Liver (tissue), 9 donors: ENCODE results near the gene ADCY2. TPM values are rescaled to one million over a fixed set of nuclear protein-coding genes. Genes with fewer than 3 reads are reported as not detected.

Experiments used
- DNase-seq: peaks from one replicate; pipeline ENCODE4 v3.0.0-alpha.2; 2017; ENCODE audit warnings: low spot score
- H3K27ac ChIP-seq, 2 donors: one replicate each; pipeline ENCODE4 v1.7.0; 2013; ENCODE audit warnings: inconsistent platforms in 2 of 2, low read length in 2 of 2, control low read depth in 1 of 2, low read depth in 1 of 2, mild to moderate bottlenecking in 1 of 2
- H3K27me3 ChIP-seq, 4 donors: one replicate each; pipeline versions ENCODE4 v1.6.1 to v1.7.0; 2013; ENCODE audit warnings: low read length in 3 of 4, inconsistent platforms in 1 of 4, mild to moderate bottlenecking in 1 of 4, moderate library complexity in 1 of 4; ENCODE audit not compliant: control insufficient read depth in 4 of 4, insufficient read depth in 4 of 4
- H3K36me3 ChIP-seq, 4 donors: one replicate each; pipeline versions ENCODE4 v1.6.1 to v1.7.0; 2013; ENCODE audit warnings: low read length in 3 of 4, mild to moderate bottlenecking in 3 of 4, low read depth in 1 of 4, moderate library complexity in 1 of 4; ENCODE audit not compliant: control insufficient read depth in 4 of 4, insufficient read depth in 3 of 4
- H3K4me1 ChIP-seq, 4 donors: one replicate each; pipeline versions ENCODE4 v1.6.1 to v1.7.0; 2013; ENCODE audit warnings: low read length in 3 of 4, mild to moderate bottlenecking in 3 of 4, moderate library complexity in 1 of 4; ENCODE audit not compliant: control insufficient read depth in 4 of 4, insufficient read depth in 4 of 4
- H3K4me3 ChIP-seq, 3 donors: one replicate each; pipeline versions ENCODE4 v1.6.1 to v1.7.0; 2013; ENCODE audit warnings: low read length in 3 of 3, control low read depth in 1 of 3, low read depth in 1 of 3, mild to moderate bottlenecking in 1 of 3
- H3K9ac ChIP-seq, 2 donors: one replicate each; pipeline ENCODE4 v1.7.0; 2013; ENCODE audit warnings: low read length in 2 of 2, mild to moderate bottlenecking in 2 of 2, moderate library complexity in 2 of 2, control low read depth in 1 of 2, low read depth in 1 of 2
- H3K9me3 ChIP-seq, 4 donors: one replicate each; pipeline versions ENCODE4 v1.6.1 to v1.7.0; 2013; ENCODE audit warnings: low read length in 3 of 4; ENCODE audit not compliant: control insufficient read depth in 4 of 4
- ATF3 ChIP-seq: IDR thresholded peaks from 2 replicates; pipeline ENCODE4 v1.6.1; 2016; ENCODE audit warnings: antibody characterized with exemption
- EGR1 ChIP-seq, 2 donors: IDR thresholded peaks; 2 replicates each; pipeline ENCODE4 v1.6.1; 2016 to 2018; ENCODE audit warnings: antibody characterized with exemption in 2 of 2, low read depth in 2 of 2
- FOXA1 ChIP-seq: IDR thresholded peaks from 2 replicates; pipeline ENCODE4 v1.6.1; 2016; ENCODE audit warnings: antibody characterized with exemption
- FOXA2 ChIP-seq: IDR thresholded peaks from 2 replicates; pipeline ENCODE4 v1.6.1; 2016; ENCODE audit warnings: antibody characterized with exemption
- GABPA ChIP-seq, 2 donors: IDR thresholded peaks in 1 of 2; conservative IDR thresholded peaks in 1 of 2; 2 replicates each; pipeline ENCODE4 v1.6.1; 2016; ENCODE audit warnings: antibody characterized with exemption in 2 of 2, mild to moderate bottlenecking in 1 of 2, moderate library complexity in 1 of 2
- HNF4A ChIP-seq, 2 donors: conservative IDR thresholded peaks; 2 replicates each; pipeline ENCODE4 v1.6.1; 2016; ENCODE audit warnings: antibody characterized with exemption in 2 of 2, mild to moderate bottlenecking in 2 of 2
- HNF4G ChIP-seq: IDR thresholded peaks from 2 replicates; pipeline ENCODE4 v1.6.1; 2016; ENCODE audit warnings: antibody characterized with exemption
- JUND ChIP-seq, 2 donors: IDR thresholded peaks; 2 replicates each; pipeline ENCODE4 v1.6.1; 2016; ENCODE audit warnings: antibody characterized with exemption in 2 of 2
- MAX ChIP-seq: IDR thresholded peaks from 2 replicates; pipeline ENCODE4 v1.6.1; 2016; ENCODE audit warnings: antibody characterized with exemption
- NR2F2 ChIP-seq: IDR thresholded peaks from 2 replicates; pipeline ENCODE4 v1.6.1; 2016; ENCODE audit warnings: antibody characterized with exemption
- RAD21 ChIP-seq, 2 donors: IDR thresholded peaks; 2 replicates each; pipeline ENCODE4 v1.6.1; 2016; ENCODE audit warnings: antibody characterized with exemption in 2 of 2, mild to moderate bottlenecking in 2 of 2
- REST ChIP-seq: IDR thresholded peaks from 2 replicates; pipeline ENCODE4 v1.6.1; 2016; ENCODE audit warnings: antibody characterized with exemption, mild to moderate bottlenecking
- RXRA ChIP-seq, 2 donors: IDR thresholded peaks; 2 replicates each; pipeline ENCODE4 v1.6.1; 2017 to 2018; ENCODE audit warnings: antibody characterized with exemption in 2 of 2, mild to moderate bottlenecking in 1 of 2
- SP1 ChIP-seq: IDR thresholded peaks from 2 replicates; pipeline ENCODE4 v1.6.1; 2018; ENCODE audit warnings: antibody characterized with exemption, mild to moderate bottlenecking
- TAF1 ChIP-seq: conservative IDR thresholded peaks from 2 replicates; pipeline ENCODE4 v1.6.1; 2016; ENCODE audit warnings: antibody characterized with exemption, mild to moderate bottlenecking
- YY1 ChIP-seq: IDR thresholded peaks from 2 replicates; pipeline ENCODE4 v1.6.1; 2016; ENCODE audit warnings: antibody characterized with exemption, mild to moderate bottlenecking
- WGBS: extraction: QIAGEN DNeasy Blood & Tissue Kit; methylation state at CpG from one replicate; pipeline ENCODE4 v1.1.7; 2013; 5-methylcytosine and 5-hydroxymethylcytosine counted together
- polyA plus RNA-seq, 2 donors: library from polyadenylated mRNA; stranded (reverse) in 1 of 2; unstranded in 1 of 2; fragments of 200-250 nt in 1 of 2; fragments of >200 nt in 1 of 2; fragmentation: Nextera tagmentation in 1 of 2; extraction: Ambion mirVana in 1 of 2; gene quantifications; one replicate each; pipeline versions ENCODE4 v1.2.1 to v1.2.3, GENCODE V29; 2013 to 2015
- total RNA-seq, 2 donors: library from RNA; depleted of rRNA; stranded (reverse); fragments of >200 nt; gene quantifications; one replicate each; pipeline ENCODE4 v1.2.3, GENCODE V29; 2014
- TF ChIP-seq, protein P1 (sequence below): IDR thresholded peaks from 2 replicates; pipeline ENCODE4 v1.6.1; 2016; ENCODE audit warnings: antibody characterized with exemption
- TF ChIP-seq, protein P2 (sequence below): fragments of 150-350 bp; IDR thresholded peaks from 2 replicates; pipeline ENCODE4 v1.5.1; 2017; ENCODE audit warnings: improper control_type of control experiment, low read depth, low read length; ENCODE audit not compliant: missing input control
- donor health status: healthy.
- donor health status: healthy.
- donor health status: healthy.
- donor health status: healthy.
- donor health status: healthy.

ADCY2 gene
- total and polyA plus RNA-seq, 4 donors = not detected

- H3K27me3 ChIP-seq = no peaks in the 10 kb centered on the region
- DNase-seq = no peak
- no peaks in the 10 kb centered on the region for H3K4me1 ChIP-seq
- no peaks in the 10 kb centered on the region for H3K9me3 ChIP-seq
- no peak overlapping the region for H3K27ac ChIP-seq
- H3K9ac ChIP-seq = no peak overlapping the region
- H3K4me3 ChIP-seq = no peak overlapping the region
- no peak for TF ChIP-seq RAD21 (IDR thresholded peaks at IDR 0.05)
- TF ChIP-seq FOXA2 = no peak
- no peak for TF ChIP-seq ATF3
- TF ChIP-seq EGR1 (IDR thresholded peaks at IDR 0.05; ENCODE audit: low read depth in 2 of 2) = no peak
- TF ChIP-seq RXRA (IDR thresholded peaks at IDR 0.05) = no peak
- no peak for TF ChIP-seq YY1
- no peak for TF ChIP-seq GABPA (IDR thresholded peaks at IDR 0.05 in 1 of 2, conservative IDR thresholded peaks at IDR 0.05 in 1 of 2)
- TF ChIP-seq, protein P1, sequence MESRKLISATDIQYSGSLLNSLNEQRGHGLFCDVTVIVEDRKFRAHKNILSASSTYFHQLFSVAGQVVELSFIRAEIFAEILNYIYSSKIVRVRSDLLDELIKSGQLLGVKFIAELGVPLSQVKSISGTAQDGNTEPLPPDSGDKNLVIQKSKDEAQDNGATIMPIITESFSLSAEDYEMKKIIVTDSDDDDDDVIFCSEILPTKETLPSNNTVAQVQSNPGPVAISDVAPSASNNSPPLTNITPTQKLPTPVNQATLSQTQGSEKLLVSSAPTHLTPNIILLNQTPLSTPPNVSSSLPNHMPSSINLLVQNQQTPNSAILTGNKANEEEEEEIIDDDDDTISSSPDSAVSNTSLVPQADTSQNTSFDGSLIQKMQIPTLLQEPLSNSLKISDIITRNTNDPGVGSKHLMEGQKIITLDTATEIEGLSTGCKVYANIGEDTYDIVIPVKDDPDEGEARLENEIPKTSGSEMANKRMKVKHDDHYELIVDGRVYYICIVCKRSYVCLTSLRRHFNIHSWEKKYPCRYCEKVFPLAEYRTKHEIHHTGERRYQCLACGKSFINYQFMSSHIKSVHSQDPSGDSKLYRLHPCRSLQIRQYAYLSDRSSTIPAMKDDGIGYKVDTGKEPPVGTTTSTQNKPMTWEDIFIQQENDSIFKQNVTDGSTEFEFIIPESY = no peak
- TF ChIP-seq NR2F2 = no peak
- no peak for TF ChIP-seq HNF4A (conservative IDR thresholded peaks at IDR 0.05)
- TF ChIP-seq FOXA1 = no peak
- TF ChIP-seq REST = no peak
- TF ChIP-seq MAX = no peak
- TF ChIP-seq SP1 = no peak
- WGBS = 40% methylated on average over 2 of the region's 2 CpGs
- no peaks in the 10 kb centered on the region for H3K36me3 ChIP-seq
Observed at GRCh38 chr5:7548596-7548995, 152.7 kb downstream of the ADCY2 start.

- H3K9me3 ChIP-seq = no peaks in the 10 kb centered on the region
- no peaks in the 10 kb centered on the region for H3K36me3 ChIP-seq
- H3K27me3 ChIP-seq = no peaks in the 10 kb centered on the region
- no peak overlapping the region for H3K9ac ChIP-seq
- H3K4me3 ChIP-seq = no peak overlapping the region
- no peak overlapping the region for H3K27ac ChIP-seq
- no peaks in the 10 kb centered on the region for H3K4me1 ChIP-seq
- 82% methylated on average over 2 of the region's 2 CpGs for WGBS
- DNase-seq = no peak
- TF ChIP-seq TAF1 (no peak), FOXA1 (no peak), NR2F2 (no peak), RXRA (IDR thresholded peaks at IDR 0.05) (no peak), FOXA2 (no peak), MAX (no peak), ATF3 (no peak), YY1 (no peak), JUND (IDR thresholded peaks at IDR 0.05) (no peak), HNF4G (no peak), RAD21 (IDR thresholded peaks at IDR 0.05) (no peak)
- TF ChIP-seq, protein P2, sequence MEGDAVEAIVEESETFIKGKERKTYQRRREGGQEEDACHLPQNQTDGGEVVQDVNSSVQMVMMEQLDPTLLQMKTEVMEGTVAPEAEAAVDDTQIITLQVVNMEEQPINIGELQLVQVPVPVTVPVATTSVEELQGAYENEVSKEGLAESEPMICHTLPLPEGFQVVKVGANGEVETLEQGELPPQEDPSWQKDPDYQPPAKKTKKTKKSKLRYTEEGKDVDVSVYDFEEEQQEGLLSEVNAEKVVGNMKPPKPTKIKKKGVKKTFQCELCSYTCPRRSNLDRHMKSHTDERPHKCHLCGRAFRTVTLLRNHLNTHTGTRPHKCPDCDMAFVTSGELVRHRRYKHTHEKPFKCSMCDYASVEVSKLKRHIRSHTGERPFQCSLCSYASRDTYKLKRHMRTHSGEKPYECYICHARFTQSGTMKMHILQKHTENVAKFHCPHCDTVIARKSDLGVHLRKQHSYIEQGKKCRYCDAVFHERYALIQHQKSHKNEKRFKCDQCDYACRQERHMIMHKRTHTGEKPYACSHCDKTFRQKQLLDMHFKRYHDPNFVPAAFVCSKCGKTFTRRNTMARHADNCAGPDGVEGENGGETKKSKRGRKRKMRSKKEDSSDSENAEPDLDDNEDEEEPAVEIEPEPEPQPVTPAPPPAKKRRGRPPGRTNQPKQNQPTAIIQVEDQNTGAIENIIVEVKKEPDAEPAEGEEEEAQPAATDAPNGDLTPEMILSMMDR = no peak
- TF ChIP-seq, protein P1 = no peak
Observed at GRCh38 chr5:7565559-7565958, 169.6 kb downstream of the ADCY2 start.
